ENCODE data around the gene GNG14. TPM values are rescaled to one million over a fixed set of nuclear protein-coding genes. Genes with fewer than 3 reads are reported as not detected.

The GNG14 gene
- total RNA-seq, 1 donor from 2014 or later, result not detected

GRCh38 chr19:12737835-12738351 lies 50.1 kb downstream of the GNG14 start:
- H3K4me3 ChIP-seq (ENCODE audit: low read depth, low read length), result peak overlapping the region; percentile 81
- TF ChIP-seq, protein P1, sequence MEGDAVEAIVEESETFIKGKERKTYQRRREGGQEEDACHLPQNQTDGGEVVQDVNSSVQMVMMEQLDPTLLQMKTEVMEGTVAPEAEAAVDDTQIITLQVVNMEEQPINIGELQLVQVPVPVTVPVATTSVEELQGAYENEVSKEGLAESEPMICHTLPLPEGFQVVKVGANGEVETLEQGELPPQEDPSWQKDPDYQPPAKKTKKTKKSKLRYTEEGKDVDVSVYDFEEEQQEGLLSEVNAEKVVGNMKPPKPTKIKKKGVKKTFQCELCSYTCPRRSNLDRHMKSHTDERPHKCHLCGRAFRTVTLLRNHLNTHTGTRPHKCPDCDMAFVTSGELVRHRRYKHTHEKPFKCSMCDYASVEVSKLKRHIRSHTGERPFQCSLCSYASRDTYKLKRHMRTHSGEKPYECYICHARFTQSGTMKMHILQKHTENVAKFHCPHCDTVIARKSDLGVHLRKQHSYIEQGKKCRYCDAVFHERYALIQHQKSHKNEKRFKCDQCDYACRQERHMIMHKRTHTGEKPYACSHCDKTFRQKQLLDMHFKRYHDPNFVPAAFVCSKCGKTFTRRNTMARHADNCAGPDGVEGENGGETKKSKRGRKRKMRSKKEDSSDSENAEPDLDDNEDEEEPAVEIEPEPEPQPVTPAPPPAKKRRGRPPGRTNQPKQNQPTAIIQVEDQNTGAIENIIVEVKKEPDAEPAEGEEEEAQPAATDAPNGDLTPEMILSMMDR (IDR thresholded peaks at IDR 0.05; ENCODE audit: insufficient read depth, low read length, severe bottlenecking), result no peak
- H3K36me3 ChIP-seq (ENCODE audit: control insufficient read depth, insufficient read depth, low read length), result peaks cover 6% of the 10 kb centered on the region
- DNase-seq (ENCODE audit: low read depth) (no peak), FAIRE-seq (no peak)
- H3K27me3 ChIP-seq (ENCODE audit: control insufficient read depth, insufficient read depth, low read length), result no peaks in the 10 kb centered on the region

Other genes starting within 250 kb of the GNG14 start
- 2.4 and 3.4 TPM in 2 replicates for gene ZNF443, start 247.0 kb upstream of the GNG14 start, total RNA-seq
- 0.26 and 0.64 TPM in 2 replicates for gene ZNF709, start 203.2 kb upstream of the GNG14 start, total RNA-seq
- 7.4 and 9.0 TPM in 2 replicates for gene ZNF564, start 136.5 kb upstream of the GNG14 start, total RNA-seq
- 5.8 and 7.9 TPM in 2 replicates for gene ZNF490, start 77.2 kb upstream of the GNG14 start, total RNA-seq
- gene ZNF791, start 77.1 kb upstream of the GNG14 start, total RNA-seq, result 11.1 and 11.8 TPM in 2 replicates
- gene MAN2B1, start 21.3 kb upstream of the GNG14 start, total RNA-seq, result 29.8 and 32.1 TPM in 2 replicates
- 13.8 and 21.1 TPM in 2 replicates for gene WDR83, start 21.2 kb upstream of the GNG14 start, total RNA-seq
- 47.4 and 94.5 TPM in 2 replicates for gene DHPS, start 6.1 kb upstream of the GNG14 start, total RNA-seq
- gene FBXW9, start 8.6 kb downstream of the GNG14 start, total RNA-seq, result 5.4 and 6.1 TPM in 2 replicates
- gene TNPO2, start 35.9 kb downstream of the GNG14 start, total RNA-seq, result 16.8 and 28.0 TPM in 2 replicates
- 177 and 201 TPM in 2 replicates for gene TRIR, start 46.7 kb downstream of the GNG14 start, total RNA-seq
- gene GET3, start 49.5 kb downstream of the GNG14 start, total RNA-seq, result 104 and 107 TPM in 2 replicates
- gene BEST2, start 63.8 kb downstream of the GNG14 start, total RNA-seq, result not detected in 2 replicates
- 52.5 and 58.7 TPM in 2 replicates for gene HOOK2, start 87.6 kb downstream of the GNG14 start, total RNA-seq
- 158 and 179 TPM in 2 replicates for gene JUNB, start 103.5 kb downstream of the GNG14 start, total RNA-seq
- 148 and 157 TPM in 2 replicates for gene PRDX2, start 113.8 kb downstream of the GNG14 start, total RNA-seq
- gene THSD8, start 114.1 kb downstream of the GNG14 start, total RNA-seq, result not detected in 2 replicates
- 11.1 and 12.9 TPM in 2 replicates for gene RNASEH2A, start 118.6 kb downstream of the GNG14 start, total RNA-seq
- not detected in 2 replicates for gene RTBDN, start 146.6 kb downstream of the GNG14 start, total RNA-seq
- gene MAST1, start 150.5 kb downstream of the GNG14 start, total RNA-seq, result 0.26 and 0.38 TPM in 2 replicates
- 27.9 and 35.2 TPM in 2 replicates for gene DNASE2, start 193.5 kb downstream of the GNG14 start, total RNA-seq
- not detected in 2 replicates for gene KLF1, start 199.2 kb downstream of the GNG14 start, total RNA-seq
- gene GCDH, start 203.2 kb downstream of the GNG14 start, total RNA-seq, result 17.9 and 38.2 TPM in 2 replicates
- gene SYCE2, start 231.3 kb downstream of the GNG14 start, total RNA-seq, result not detected in 2 replicates
- gene FARSA, start 245.7 kb downstream of the GNG14 start, total RNA-seq, result 53.6 and 55.5 TPM in 2 replicates

Measured in bronchial epithelial cell (primary cell).